Anterior cingulate cortex (tissue), 58 donors: ENCODE measurements around the gene EPS8.

ENCODE experiments used
- DNase-seq, 58 donors: peaks; one replicate each; lab custom pipeline; 2025; lab: John Stamatoyannopoulos, UW

Gene EPS8

DNA sequence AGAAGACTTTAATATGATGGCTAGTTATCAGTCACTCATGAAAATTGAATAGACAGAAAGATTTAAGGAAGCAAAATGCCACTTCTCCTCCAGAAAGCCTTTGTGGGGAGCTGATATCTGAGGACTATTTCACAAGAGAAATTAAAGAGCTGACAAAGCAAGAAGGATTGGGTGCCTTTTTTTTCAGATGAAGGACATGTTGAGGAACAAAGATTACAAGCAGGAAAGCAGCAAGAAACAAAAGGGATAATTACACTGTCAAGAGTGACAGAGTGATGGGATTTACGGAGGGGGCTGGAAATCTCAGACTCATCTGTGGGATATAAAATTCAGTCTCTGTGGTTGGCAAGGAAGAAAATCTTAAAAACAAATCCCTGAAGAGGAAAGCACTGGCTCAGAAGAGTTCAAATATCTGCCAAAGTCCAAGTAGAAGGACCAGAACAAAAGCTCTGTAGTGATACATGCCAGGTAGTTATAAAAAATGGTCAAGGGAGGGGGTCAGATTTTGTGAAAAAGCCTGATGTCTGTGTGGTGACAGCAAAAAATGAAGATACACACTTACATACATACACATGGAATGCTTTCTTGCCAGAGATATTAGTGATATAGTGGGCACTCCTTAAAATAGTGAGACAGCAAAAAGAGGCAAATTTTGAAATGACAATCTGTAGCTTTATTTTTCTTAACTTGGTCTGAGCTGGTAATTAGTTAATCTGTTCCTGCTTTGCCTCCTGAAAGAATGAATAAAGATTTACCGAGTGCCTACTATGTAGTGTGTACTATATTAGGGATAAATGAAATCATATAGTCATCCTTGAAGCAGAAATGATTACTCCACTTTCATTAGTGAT is 62.9 kb downstream of the EPS8 start:
- DNase-seq, result no peak

DNA sequence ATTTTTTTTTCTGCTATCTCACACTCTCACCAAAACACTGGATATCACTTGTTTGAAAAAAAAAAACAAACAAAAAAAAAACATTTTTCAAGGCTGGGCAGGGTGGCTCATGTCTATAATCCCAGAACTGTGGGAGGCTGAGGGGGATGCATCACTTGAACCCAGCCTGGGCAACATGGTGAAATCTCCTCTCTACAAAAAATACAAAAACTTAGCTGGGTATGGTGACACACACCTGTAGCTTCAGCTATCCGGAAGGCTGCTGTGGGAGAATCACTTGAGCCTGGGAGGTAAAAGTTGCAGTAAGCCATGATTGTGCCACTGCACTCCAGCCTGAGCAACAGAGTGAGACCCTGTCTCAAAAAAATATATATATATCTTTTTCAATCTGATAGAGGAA is 66.2 kb downstream of the EPS8 start:
- no peak for DNase-seq

DNA sequence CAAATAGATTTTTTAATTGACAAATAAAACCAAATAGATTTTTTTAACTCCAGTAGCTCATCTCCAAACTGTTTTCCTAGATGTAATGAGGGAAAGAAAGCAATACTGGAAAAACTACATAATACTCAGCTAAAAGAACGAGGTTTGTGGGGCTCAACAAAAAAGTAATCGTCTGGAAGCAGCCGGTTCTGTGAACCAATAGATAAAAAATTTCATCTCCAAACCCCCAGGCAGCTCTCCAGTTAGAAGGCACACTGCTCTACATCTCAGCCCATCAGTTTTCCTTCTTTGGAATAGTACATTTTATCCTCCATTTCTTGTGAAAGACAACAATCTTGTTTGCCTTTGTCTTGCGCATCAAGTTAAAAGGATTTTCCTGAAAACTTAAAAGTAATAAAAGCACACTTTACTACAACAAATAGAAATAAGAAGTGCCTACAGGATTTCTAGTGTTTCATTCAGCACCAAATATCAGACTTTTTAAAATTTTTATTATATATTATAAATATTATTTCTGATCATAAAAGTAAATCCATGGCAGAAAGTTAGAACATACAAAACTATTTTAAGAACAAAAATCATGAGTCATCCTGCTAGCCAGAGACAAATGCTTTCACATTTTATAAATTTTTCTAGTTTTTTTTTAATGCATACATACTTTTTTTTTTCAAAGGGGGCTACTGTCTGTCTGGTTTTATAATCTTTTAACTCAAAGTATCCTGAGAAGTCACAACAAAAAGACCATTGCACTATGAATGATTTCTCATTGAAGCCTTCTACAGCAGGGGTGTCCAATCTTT is 67.7 kb downstream of the EPS8 start:
- DNase-seq, result no peak

DNA sequence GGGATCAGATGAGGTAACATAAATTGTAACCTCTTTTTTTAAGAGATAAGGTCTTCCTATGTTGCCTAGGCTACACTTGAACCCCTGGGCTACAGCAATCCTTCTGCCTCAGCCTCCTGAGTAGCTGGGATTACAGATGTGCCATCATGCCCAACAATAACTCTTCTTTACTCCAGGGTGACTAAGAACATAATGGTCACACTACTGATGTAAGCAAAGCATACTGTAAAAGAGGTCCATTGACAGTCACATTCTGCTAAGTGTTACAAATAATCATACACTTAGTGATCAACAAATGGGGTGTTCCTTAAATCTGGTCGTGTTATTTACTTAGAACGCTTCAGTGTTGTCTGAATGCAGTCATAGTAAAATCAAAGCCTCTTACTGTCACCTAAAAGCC is 68.9 kb downstream of the EPS8 start:
- no peak for DNase-seq

DNA sequence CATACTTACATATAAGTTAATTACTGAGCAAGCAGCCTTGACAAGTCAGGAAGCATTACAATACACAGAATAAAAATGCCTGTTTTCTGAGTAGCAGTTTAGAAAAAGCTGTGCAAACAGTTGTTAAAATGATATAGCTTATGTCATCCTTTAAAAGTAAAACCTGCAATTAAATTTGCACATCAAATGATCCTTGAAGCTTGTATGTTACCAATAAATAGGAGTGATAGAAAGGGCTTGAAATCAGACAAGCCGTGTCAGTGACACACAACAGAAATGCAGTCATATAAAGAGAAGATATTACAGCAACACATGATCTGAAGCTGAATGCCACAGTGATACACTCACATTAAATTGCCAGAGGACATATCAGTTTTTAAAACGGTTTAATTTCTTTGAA is 70.0 kb downstream of the EPS8 start:
- no peak for DNase-seq

GRCh38 chr12:15717940-15718567 is 71.1 kb downstream of the EPS8 start:
- no peak for DNase-seq

- DNase-seq, result no peak
These were observed 72.6 kb downstream of the EPS8 start for GRCh38 chr12:15716581-15716980.

GRCh38 chr12:15714256-15714655 is 74.9 kb downstream of the EPS8 start:
- no peak for DNase-seq

- no peak for DNase-seq
These were observed 76.1 kb downstream of the EPS8 start for GRCh38 chr12:15712823-15713660.

GRCh38 chr12:15712160-15712559 is 77.0 kb downstream of the EPS8 start:
- no peak for DNase-seq

DNA sequence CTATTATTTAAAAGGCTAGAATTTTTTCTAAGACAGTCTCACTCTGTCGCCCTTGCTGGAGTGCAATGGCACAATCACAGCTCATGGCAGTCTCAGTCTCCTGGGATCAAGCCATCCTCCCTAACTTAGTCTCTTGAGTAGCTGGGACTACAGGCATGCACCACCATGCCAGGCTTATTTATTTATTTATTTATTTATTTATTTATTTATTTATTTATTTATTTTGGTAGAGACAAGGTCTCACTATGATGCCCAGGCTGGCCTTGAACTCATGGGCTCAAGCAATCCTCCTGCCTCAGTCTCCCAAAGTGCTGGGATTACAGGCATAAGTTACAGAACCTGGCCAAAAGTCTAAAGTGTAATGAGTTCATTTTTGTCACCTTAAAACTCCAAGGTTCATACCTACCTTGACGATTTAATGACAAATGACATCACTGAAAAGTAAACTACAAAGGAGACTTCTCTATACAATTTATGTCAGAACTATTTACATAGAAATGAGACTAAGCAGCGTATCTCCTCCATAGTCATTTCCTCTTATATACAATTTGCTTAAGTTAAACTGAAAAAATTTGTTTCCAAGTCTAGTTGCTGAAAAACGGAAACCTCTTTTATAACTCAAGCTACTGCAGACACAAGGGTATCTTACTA is 78.2 kb downstream of the EPS8 start:
- no peak for DNase-seq

DNA sequence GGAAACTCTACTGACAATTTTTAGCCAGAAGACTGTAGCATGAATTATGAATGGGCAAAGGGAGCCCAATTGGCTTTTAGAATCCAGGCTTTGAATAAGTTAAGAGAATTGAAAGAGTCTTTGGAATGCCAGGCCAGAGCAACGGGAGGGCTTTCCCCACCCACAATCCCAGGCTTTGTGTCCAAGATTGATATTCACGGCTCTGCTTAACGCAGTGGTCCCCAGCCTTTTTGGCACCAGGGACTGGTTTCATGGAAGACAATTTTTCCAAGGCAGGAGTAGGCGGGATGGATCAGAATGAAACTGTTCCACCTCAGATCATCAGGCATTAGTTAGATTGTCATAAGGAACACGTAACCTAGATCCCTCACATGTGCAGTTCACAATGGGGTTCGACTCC is 79.6 kb downstream of the EPS8 start:
- peak in 2 of 58 donors; percentile 5 to 17 for DNase-seq

DNA sequence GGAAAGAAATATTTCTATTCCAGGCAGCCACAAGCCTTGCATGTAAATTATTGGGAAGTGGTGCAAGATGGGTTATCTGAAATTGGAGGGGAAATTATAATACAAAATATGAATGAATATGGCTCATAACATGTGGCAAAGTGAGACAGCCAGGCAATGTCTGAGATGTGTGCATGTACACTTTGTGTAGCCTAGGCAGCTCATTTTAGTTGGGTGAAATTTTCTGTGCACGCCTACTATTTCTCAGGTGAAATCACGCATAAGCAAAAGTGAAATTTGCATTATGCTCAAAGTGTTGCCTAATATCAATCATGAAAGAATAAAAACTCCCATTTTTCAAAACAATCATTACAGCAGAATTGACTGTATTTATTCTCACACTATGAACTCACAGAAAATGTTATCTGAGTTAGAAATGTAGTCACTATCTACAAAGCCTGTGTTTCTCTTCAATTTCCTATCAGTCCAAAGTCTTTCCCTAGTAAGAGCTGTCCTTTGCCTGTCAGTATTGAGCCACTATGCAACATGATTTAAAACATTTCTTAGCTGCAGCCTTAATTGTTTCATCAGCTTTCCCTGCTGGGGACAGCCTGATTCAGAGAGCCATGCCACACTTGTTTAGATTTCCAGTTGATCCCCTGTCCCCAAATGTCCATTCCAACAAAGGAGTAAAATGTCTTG is 80.7 kb downstream of the EPS8 start:
- no peak for DNase-seq

- DNase-seq, result no peak
These were observed 81.5 kb downstream of the EPS8 start for GRCh38 chr12:15707516-15708199.

GRCh38 chr12:15706010-15706676 is 83.0 kb downstream of the EPS8 start:
- no peak for DNase-seq

- DNase-seq, result no peak
These were observed 83.6 kb downstream of the EPS8 start for GRCh38 chr12:15705606-15706005.

DNA sequence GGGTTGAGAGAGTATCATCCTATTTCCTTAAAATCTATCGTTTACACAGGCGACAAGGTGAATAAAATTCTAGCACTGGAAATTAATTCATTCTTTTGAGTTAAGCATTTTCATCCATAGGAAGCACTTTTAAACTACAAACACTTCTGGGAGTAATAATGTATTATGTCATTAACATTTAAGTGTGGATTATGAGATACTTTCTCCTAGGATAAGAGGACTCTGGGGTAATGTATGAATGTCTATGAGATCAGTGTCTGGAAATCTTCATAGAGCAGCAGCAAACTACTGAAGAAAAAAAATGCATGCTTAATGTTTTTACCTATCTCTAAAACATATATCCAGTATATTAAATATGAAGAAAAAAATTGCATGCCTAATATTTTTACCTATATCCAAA is 86.9 kb downstream of the EPS8 start:
- DNase-seq, result no peak

- DNase-seq, result no peak
These were observed 87.5 kb downstream of the EPS8 start for GRCh38 chr12:15701631-15702156.
